GM12801 (cell line): ENCODE results near the gene MADD.

ENCODE experiments used
- TF ChIP-seq, protein P1 (sequence below): IDR thresholded peaks from one replicate; pipeline ENCODE4 v1.5.1; 2011; ENCODE audit warnings: control low read depth; ENCODE audit not compliant: insufficient read length; ENCODE audit errors: extremely low read depth

Gene MADD

GRCh38 chr11:47338396-47339241, 68.7 kb downstream of the MADD start:
- TF ChIP-seq, protein P1, sequence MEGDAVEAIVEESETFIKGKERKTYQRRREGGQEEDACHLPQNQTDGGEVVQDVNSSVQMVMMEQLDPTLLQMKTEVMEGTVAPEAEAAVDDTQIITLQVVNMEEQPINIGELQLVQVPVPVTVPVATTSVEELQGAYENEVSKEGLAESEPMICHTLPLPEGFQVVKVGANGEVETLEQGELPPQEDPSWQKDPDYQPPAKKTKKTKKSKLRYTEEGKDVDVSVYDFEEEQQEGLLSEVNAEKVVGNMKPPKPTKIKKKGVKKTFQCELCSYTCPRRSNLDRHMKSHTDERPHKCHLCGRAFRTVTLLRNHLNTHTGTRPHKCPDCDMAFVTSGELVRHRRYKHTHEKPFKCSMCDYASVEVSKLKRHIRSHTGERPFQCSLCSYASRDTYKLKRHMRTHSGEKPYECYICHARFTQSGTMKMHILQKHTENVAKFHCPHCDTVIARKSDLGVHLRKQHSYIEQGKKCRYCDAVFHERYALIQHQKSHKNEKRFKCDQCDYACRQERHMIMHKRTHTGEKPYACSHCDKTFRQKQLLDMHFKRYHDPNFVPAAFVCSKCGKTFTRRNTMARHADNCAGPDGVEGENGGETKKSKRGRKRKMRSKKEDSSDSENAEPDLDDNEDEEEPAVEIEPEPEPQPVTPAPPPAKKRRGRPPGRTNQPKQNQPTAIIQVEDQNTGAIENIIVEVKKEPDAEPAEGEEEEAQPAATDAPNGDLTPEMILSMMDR, result no peak

GRCh38 chr11:47340010-47340409, 70.1 kb downstream of the MADD start:
- TF ChIP-seq, protein P1, result no peak

- TF ChIP-seq, protein P1, result no peak
Measured at GRCh38 chr11:47340980-47341775, 71.2 kb downstream of the MADD start.

GRCh38 chr11:47342036-47342803, 72.3 kb downstream of the MADD start:
- TF ChIP-seq, protein P1, result no peak

DNA sequence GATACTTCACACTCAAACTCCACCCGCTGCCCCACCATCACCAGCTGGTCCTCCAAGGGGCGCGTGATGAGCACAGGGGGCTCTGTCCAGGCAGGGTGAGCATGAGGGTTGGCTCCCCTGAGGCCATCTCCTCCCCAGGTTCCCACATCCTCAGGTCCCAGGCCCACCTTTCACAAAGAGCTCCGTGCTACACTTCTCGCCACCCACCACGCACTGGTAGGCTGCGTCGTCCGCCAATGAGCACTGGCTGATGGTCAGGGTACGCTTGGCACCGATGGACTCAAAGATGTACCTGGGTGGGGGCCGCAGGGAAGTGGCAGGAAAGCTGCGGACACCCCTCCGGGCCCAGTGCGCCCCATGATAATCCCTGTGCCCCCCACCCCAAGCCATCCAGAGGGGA, 72.9 kb downstream of the MADD start:
- TF ChIP-seq, protein P1, result no peak

DNA sequence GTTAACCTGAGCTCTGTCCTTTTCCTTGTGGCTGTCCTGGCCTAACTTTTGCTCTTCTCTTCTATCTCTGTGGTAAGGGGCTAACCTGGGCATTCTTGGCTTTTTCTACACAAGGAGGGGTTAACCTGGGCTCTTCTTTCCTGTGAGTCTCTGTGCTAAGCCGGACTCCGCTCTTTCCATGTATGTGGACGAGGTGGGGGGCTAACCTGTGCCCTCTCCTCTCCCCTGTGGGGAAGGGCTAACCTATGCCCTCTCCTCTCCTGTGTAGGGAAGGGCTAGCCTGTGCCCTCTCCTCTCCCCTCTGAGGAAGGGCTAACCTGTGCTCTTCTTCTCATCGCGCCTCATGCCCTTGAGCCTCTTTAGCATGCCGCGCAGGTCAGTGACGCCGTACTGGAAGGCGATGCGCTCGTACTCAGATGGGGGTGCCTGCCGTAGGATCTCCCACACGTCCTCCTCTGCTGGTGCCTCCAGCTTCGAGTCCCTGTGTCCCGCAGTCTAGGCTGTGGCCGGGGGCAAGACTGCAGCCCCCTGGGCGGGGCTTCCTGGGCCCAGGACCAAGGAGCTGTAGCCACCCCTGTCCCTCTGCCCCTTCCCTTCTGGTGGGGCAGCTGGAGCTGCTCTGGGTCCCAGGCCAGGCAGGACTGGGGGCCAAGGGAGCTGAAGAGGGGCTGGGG, 76.1 kb downstream of the MADD start:
- TF ChIP-seq, protein P1, result no peak
